ENCODE measurements around the gene NUP205. TPM values are rescaled to one million over a fixed set of nuclear protein-coding genes. Genes with fewer than 3 reads are reported as not detected.
A peak's percentile ranks its signal among the peaks of the same experiment; 100 is the strongest.

NUP205 gene
- total and polyA plus RNA-seq, 2 of the 13 experiments (the other 11 are each of a cell fraction or from before 2014, with no cell fraction given): 46.2 to 87.2 TPM

DNA sequence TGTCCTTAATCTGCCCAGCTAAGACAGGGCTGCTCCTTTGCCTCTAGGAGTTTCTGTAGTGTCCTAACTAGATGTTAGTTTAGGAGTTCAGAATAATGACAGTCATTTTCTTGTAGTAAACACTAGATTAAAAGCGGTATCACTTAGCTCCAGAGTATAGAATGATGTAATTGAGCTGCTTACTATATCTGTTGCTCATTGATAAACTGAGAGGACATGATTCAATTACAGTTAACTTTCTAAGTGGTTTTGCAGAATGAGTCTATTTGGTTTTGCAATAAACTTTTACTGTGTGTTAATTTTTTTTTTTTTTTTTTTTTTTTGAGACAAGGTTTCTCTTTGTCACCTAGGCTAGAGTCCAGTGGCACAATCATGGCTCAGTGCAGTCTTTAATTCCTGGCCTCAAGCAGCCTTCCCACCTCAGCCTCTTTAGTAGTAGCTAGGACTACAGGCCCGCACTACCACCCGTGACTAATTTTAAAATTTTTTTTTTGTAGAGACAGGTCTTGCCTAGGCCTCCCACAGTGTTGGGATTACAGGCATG, 106.4 kb downstream of the NUP205 start:
- 77% methylated on average over 3 of the region's 3 CpGs for WGBS (ENCODE audit: low lambda C conversion rate)
- ATAC-seq: no peak
- Histone ChIP-seq H3K79me2 (ENCODE audit: insufficient read depth, low read length) (peaks cover 42% of the 10 kb centered on the region), H3K4me1 (ENCODE audit: insufficient read depth, low read length) (peaks cover 44% of the 10 kb centered on the region), H3K27me3 (ENCODE audit: control insufficient read depth in 1 of 2, insufficient read depth in 2 of 2, low read length in 2 of 2) (no peaks in the 10 kb centered on the region; a peak in 1 of 5 replicates), H3K4me2 (ENCODE audit: low read depth, low read length) (peak overlapping the region; percentile 92), H3K9ac (ENCODE audit: insufficient read depth, low read depth, low read length) (no peak overlapping the region), H3K9me3 (ENCODE audit: low read length) (no peaks in the 10 kb centered on the region), H3K27ac (ENCODE audit: extremely low read length, insufficient read depth, low read length) (peak overlapping the region; percentile 19), H3K36me3 (replicated peaks in 1 of 2; ENCODE audit: control insufficient read depth in 1 of 2, insufficient read depth in 2 of 2, low read length in 2 of 2) (no peaks in the 10 kb centered on the region; a peak in 1 of 5 replicates), H3K4me3 (replicated peaks in 1 of 3; ENCODE audit: insufficient read depth in 1 of 3, low read depth in 2 of 3, low read length in 3 of 3) (0 out of 6 replicates have a peak overlapping the region, but pooled peaks of 2 of the 3 experiments have one; percentile 81 to 96), H2AFZ (ENCODE audit: low read length) (no peak overlapping the region), H4K20me1 (ENCODE audit: insufficient read depth, low read length) (no peaks in the 10 kb centered on the region)
- DNase-seq (ENCODE audit: low spot score): peak; percentile 13
- POLR2A ChIA-PET: no interaction called here
- in situ Hi-C loops (cut with HindIII; ENCODE audit: extremely low pct_ligation_motif_present, low pct_unique_long_range_greater_than_20kb): no loop called here
- CTCF ChIA-PET (ENCODE audit: low intra/inter-chr PET ratio, low total read pairs): no interaction called here
- no TSS peak for BruUV-seq (replicated peaks)
- intact Hi-C loops (cut with micrococcal nuclease; ENCODE audit: unreplicated experiment): no loop called here
- no peak for FAIRE-seq
- no peak for TF ChIP-seq TERF1 (CRISPR knock-in tag; IDR thresholded peaks at IDR 0.05)
- no peak for TF ChIP-seq TEAD2 (CRISPR knock-in tag; IDR thresholded peaks at IDR 0.05)
- no peak for TF ChIP-seq HOXD1 (CRISPR knock-in tag; IDR thresholded peaks at IDR 0.05)
- TF ChIP-seq, protein P1, sequence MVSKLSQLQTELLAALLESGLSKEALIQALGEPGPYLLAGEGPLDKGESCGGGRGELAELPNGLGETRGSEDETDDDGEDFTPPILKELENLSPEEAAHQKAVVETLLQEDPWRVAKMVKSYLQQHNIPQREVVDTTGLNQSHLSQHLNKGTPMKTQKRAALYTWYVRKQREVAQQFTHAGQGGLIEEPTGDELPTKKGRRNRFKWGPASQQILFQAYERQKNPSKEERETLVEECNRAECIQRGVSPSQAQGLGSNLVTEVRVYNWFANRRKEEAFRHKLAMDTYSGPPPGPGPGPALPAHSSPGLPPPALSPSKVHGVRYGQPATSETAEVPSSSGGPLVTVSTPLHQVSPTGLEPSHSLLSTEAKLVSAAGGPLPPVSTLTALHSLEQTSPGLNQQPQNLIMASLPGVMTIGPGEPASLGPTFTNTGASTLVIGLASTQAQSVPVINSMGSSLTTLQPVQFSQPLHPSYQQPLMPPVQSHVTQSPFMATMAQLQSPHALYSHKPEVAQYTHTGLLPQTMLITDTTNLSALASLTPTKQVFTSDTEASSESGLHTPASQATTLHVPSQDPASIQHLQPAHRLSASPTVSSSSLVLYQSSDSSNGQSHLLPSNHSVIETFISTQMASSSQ (IDR thresholded peaks at IDR 0.05; ENCODE audit: low read depth): no peak
- TF ChIP-seq, protein P1 (CRISPR knock-in tag; IDR thresholded peaks at IDR 0.05; ENCODE audit: borderline replicate concordance): no peak
- no peak for TF ChIP-seq ZBTB10 (CRISPR knock-in tag; IDR thresholded peaks at IDR 0.05; ENCODE audit: borderline replicate concordance)
- no peak for TF ChIP-seq HOXA5 (CRISPR knock-in tag; IDR thresholded peaks at IDR 0.05)
- no peak for TF ChIP-seq SP4 (CRISPR knock-in tag; IDR thresholded peaks at IDR 0.05)
- TF ChIP-seq ZNF816 (CRISPR knock-in tag; IDR thresholded peaks at IDR 0.05; ENCODE audit: borderline replicate concordance): no peak
- no peak for TF ChIP-seq MATR3 (CRISPR knock-in tag; IDR thresholded peaks at IDR 0.05)
- no peak for TF ChIP-seq REXO4 (CRISPR knock-in tag; IDR thresholded peaks at IDR 0.05; ENCODE audit: borderline replicate concordance)
- TF ChIP-seq ELF1 (CRISPR knock-in tag; IDR thresholded peaks at IDR 0.05): no peak
- no peak for TF ChIP-seq NCOR1 (IDR thresholded peaks at IDR 0.05; ENCODE audit: borderline replicate concordance, low read length)
- TF ChIP-seq NFYB (CRISPR knock-in tag; IDR thresholded peaks at IDR 0.05): no peak
- no peak for TF ChIP-seq CAMTA2 (CRISPR knock-in tag; IDR thresholded peaks at IDR 0.05; ENCODE audit: borderline replicate concordance)
- no peak for TF ChIP-seq CBX1 (IDR thresholded peaks at IDR 0.05; ENCODE audit: low read depth)
- TF ChIP-seq ZSCAN12 (CRISPR knock-in tag; IDR thresholded peaks at IDR 0.05): no peak
- TF ChIP-seq YY1 (IDR thresholded peaks at IDR 0.05; ENCODE audit: insufficient read depth, insufficient replicate concordance, low read depth, low read length): no peak
- TF ChIP-seq ZNF558 (CRISPR knock-in tag; IDR thresholded peaks at IDR 0.05; ENCODE audit: borderline replicate concordance): no peak

All from HepG2 (cell line).